ENCODE results near the gene MSI1. TPM values are rescaled to one million over a fixed set of nuclear protein-coding genes. Genes with fewer than 3 reads are reported as not detected.
"Not testable (repeated sequence)": the region's sequence is repeated elsewhere in the genome, so short reads cannot be mapped to it uniquely, and the experiment has no call there.

MSI1 gene
- total RNA-seq, 1 donor from 2014 or later: 6.4 TPM

GRCh38 chr12:120337730-120338129 is 31.2 kb downstream of the MSI1 start:
- intact Hi-C loops (cut with DNase I): no loop called here
- ATAC-seq (no peak), DNase-seq (ENCODE audit: missing footprints) (no peak)

DNA sequence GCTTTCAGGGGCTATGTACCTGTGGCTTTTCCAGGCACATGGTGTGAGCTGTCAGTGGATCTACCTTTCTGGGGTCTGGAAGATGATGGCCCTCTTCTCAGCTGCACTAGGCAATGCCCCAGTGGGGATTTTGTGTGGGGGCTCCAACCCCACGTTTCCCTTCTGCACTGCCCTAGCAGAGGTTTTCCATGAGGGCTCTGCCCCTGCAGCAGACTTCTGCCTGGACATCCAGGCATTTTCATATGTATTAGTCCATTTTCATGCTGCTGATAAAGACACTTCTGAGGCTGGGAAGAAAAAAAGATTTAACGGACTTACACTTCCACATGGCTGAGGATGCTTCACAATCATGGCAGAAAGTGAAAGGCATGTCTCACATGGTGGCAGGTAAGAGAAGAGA is 32.6 kb downstream of the MSI1 start:
- DNase-seq (ENCODE audit: missing footprints); intact Hi-C loops (cut with DNase I); ATAC-seq: not testable (repeated sequence)

DNA sequence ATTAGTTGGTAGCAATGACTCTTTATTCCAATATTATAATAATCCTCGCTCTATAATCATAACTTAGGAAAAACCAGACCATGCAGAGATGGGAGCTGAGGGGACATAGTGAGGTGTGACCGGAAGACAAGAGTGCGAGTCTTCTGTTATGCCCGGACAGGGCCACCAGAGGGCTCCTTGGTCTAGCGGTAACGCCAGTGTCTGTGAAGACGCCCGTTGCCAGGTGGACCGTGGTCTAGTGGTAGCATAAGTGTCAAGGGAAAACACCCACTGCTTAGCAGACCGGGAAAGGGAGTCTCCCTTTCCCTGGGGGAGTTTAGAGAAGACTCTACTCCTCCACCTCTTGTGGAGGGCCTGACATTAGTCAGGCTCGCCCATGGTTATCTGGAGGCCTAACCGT is 33.5 kb downstream of the MSI1 start:
- DNase-seq (ENCODE audit: missing footprints); intact Hi-C loops (cut with DNase I); ATAC-seq: not testable (repeated sequence)

DNA sequence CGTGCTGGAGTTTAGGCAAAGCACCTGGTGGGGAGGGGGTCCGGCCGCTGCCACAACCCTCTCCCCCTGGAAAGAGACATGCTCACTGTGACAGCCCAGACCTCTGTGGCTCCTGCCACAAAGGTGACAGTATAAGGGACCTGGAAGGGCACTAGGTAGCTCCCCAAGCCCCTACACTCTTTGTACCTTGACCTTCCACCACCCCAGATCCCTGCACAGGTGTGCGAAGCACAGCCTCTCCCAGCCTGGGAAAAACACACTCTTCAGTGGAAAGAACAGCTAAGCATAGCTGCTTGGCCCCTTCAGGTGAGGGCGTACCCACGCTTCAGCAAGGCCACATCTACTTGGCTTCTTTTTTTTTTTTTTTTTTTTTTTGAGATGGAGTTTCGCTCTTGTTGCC is 36.4 kb downstream of the MSI1 start:
- intact Hi-C loops (cut with DNase I): no loop called here
- ATAC-seq: peak; percentile 5
- DNase-seq (ENCODE audit: missing footprints): no peak

- DNase-seq (ENCODE audit: missing footprints): no peak
- intact Hi-C loops (cut with DNase I): no loop called here
- ATAC-seq: no peak
These were observed 36.9 kb downstream of the MSI1 start for GRCh38 chr12:120332041-120332440.

DNA sequence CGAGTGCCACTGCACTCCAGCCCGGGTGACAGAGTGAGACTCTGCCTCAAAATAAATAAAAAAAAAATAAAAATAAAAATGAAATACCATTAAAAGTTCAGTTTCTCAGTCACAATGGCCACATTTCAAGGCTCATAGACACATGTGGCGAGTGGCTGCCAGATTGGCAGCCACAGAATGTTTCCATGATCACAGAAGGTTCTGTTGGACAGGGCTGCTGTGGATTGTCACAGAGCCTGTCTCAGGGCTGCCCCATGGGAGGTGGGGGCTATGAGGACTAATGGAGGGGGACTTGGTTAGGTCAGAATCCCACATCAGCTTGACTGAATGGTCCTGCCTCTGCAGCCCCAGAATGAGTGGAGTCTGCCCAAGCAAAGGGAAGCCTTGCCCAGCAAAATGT is 37.6 kb downstream of the MSI1 start:
- ATAC-seq (no peak), DNase-seq (ENCODE audit: missing footprints) (no peak)
- intact Hi-C loops (cut with DNase I): no loop called here

- ATAC-seq (no peak), DNase-seq (ENCODE audit: missing footprints) (no peak)
- intact Hi-C loops (cut with DNase I): no loop called here
These were observed 40.7 kb downstream of the MSI1 start for GRCh38 chr12:120328228-120328627.

GRCh38 chr12:120327593-120327992 is 41.4 kb downstream of the MSI1 start, which contains the start of gene PLA2G1B:
Gene PLA2G1B, minus strand, starts transcription at chr12:120327779. Its CDS starts 26 bp downstream, at chr12:120327753.
- DNase-seq (ENCODE audit: missing footprints) (no peak), ATAC-seq (no peak)
- intact Hi-C loops (cut with DNase I): no loop called here

GRCh38 chr12:120324841-120325417 is 44.0 kb downstream of the MSI1 start:
- intact Hi-C loops (cut with DNase I): no loop called here
- DNase-seq (ENCODE audit: missing footprints) (no peak), ATAC-seq (no peak)

GRCh38 chr12:120323772-120324171 is 45.2 kb downstream of the MSI1 start:
- DNase-seq (ENCODE audit: missing footprints): no peak
- no peak for ATAC-seq
- intact Hi-C loops (cut with DNase I): no loop called here

- intact Hi-C loops (cut with DNase I): no loop called here
- DNase-seq (ENCODE audit: missing footprints) (no peak), ATAC-seq (no peak)
These were observed 47.4 kb downstream of the MSI1 start for GRCh38 chr12:120321382-120322202.

GRCh38 chr12:120317224-120318105 is 51.5 kb downstream of the MSI1 start:
- DNase-seq (ENCODE audit: missing footprints) (peak; percentile 100), ATAC-seq (peak; percentile 100)
- intact Hi-C loops (cut with DNase I): no loop called here

GRCh38 chr12:120316798-120317223 is 52.2 kb downstream of the MSI1 start:
- no peak for ATAC-seq
- no peak for DNase-seq (ENCODE audit: missing footprints)
- intact Hi-C loops (cut with DNase I): no loop called here

DNA sequence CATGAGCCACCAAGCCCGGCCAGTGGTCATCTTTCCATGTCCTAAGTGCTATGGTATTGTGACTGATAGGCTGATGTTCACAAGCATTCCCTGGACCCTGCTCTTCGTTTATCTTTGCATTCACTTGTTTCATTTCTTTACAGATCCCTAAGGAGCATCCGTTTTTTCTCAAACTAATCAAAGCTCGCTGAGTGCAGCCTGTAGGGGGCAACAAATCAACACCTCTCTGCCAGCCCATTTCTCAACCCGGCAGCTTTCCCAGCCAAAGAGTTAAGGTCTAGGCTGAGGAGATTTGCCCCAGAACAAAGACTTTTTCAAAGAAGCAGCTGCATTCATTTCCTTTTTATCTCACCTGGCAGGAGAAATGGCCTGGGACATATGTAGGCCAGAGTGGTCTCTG is 54.7 kb downstream of the MSI1 start:
- DNase-seq (ENCODE audit: missing footprints) (no peak), ATAC-seq (no peak)
- intact Hi-C loops (cut with DNase I): no loop called here

DNA sequence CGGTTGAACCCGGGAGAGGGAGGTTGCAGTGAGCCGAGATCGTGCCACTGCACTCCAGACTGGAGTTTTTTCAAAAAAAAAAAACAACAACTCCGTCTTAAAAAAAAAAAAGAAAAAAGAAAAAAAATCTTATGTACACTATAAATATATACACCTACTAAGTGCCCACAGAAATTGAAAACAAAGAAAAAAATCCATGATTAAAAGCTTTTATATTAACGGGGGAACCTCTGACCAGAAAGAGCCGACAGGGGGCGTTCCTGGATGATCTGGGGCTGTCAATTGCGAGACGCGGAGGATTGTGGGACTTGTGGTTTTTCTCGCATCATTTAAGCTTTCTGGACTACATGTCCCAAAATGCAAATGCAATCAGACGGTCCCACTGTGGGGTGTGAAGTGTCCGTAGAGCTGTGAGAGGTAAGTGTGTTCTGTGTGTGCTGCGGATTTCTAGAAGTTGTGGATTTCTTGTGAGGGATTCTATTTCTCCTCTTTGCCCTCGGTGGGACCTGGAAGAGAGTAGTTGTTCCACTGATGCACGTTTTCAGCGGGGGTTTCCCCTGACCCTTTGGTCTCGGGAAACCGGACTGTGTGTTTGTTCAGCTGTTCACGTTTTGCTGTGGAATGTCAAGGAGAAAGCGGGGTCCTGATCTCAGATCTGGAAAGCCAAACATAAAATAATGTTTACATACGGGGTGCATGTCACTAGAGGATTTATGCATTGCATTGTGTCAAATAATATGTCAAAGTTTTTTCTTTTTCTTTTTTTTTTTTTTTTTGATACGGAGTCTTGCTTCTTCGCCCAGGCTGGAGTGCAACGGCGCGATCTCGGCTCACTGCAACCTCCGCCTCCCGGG is 66.8 kb downstream of the MSI1 start, which contains the start of gene SIRT4:
SIRT4 (plus strand) TSS at position 360 of the 854 bp plus-strand sequence. CDS start 1,241 bp downstream, outside the sequence.
- ATAC-seq: peak; percentile 97
- intact Hi-C loops (cut with DNase I): no loop called here
- DNase-seq (ENCODE audit: missing footprints): peak; percentile 92

DNA sequence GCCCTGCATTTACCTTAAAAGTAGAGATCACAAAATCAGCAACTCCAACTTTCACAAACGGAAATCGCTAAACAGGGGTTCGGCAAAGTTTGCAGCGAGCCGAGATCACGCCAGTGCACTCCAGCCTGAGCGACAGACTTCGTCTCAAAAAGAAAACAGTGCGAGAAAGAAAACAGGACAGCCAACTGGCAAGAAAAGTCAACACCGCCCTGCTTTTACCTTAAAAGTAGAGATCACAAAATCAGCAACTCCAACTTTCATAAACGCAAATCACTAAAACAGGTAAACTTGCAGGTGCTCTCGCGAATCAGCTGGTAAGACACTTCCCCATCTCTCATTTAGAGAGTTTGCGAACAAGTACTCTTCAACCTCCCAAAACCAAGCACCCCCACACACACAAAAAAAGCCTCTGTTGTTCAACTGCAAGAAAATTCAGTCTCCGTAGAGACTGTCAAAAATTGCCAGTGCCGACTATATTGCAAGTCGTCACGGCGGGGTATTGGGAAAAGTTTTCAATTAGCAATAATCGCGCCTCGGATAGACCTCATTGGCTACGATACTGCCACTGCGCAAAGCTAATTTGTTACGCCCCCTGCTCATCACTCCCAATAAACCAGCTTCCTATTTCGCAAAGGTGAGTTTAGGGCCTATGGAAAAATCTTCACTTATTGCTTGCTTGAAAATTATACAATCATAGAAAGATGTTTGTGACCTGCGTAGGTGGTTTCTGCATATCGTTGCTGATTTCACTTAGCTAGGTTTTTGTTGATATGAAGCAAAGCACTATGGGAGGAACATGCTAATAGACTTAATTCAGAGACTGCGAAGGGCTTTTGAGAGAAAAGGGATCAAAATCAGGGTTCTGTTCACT is 76.1 kb downstream of the MSI1 start, which contains the start of gene RNU4-1:
RNU4-1 (minus strand) TSS at position 577 of the 871 bp plus-strand sequence.
- DNase-seq (ENCODE audit: missing footprints) (no peak), ATAC-seq (peak; percentile 62)
- intact Hi-C loops (cut with DNase I): no loop called here

GRCh38 chr12:120292411-120292660 is 76.6 kb downstream of the MSI1 start:
- intact Hi-C loops (cut with DNase I): no loop called here
- no peak for ATAC-seq
- DNase-seq (ENCODE audit: missing footprints): no peak

Measured in Right ventricle myocardium inferior (tissue), 1 donor.